GM08714 (cell line): Measurements from ENCODE around the gene ZNF322.
A peak's percentile ranks its signal among the peaks of the same experiment; 100 is the strongest.

Experiments
- H3K4me3 ChIP-seq: fragments of 200-500 bp; sonication (Bioruptor generic); 2 replicates; pipeline ENCODE4 v1.5.1; 2014; ENCODE audit warnings: mild to moderate bottlenecking, low read length, inconsistent platforms
- ZNF274 ChIP-seq: IDR thresholded peaks from 2 replicates; pipeline ENCODE4 v1.6.1; 2012; ENCODE audit warnings: mild to moderate bottlenecking, low read depth, low read length

The ZNF322 gene

GRCh38 chr6:26599591-26599990, 60.0 kb downstream of the ZNF322 start:
- no peak for TF ChIP-seq ZNF274
- H3K4me3 ChIP-seq, result no peak overlapping the region

DNA sequence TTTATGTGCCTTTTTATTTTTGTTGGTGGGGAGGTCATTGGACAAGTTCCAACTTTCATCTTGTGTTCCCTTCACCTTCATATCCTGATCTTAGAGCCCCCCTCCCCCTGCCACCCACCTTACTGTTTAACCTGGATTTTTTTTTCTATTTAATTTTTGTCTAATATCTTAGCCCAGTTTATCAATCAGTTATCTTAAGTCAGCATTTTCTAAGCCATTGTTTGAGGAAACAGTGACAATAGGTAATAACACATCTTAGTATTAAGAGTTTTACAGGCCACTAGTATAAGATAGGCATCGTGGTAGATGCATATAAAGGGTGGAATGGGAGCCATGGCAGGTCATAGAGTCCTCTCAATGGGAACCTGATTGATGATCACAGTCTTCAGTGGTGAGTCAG, 60.4 kb downstream of the ZNF322 start:
- TF ChIP-seq ZNF274, result no peak
- no peak overlapping the region for H3K4me3 ChIP-seq

DNA sequence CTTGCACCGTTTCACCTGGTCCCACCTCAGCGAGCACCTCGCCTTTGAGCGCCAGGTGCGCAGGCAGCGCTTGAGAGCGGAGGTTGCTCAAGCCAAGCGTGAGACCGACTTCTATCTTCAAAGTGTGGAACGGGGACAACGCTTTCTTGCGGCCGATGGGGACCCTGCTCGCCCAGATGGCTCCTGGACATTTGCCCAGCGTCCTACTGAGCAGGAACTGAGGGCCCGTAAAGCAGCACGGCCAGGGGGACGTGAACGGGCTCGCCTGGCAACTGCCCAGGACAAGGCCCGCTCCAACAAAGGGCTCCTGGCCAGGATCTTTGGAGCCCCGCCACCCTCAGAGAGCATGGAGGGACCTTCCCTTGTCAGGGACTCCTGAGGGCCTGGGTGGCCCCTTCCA, 61.3 kb downstream of the ZNF322 start:
- no peak for TF ChIP-seq ZNF274
- H3K4me3 ChIP-seq, result peak overlapping the region; percentile 85; the same call in 1 of the 2 replicates

DNA sequence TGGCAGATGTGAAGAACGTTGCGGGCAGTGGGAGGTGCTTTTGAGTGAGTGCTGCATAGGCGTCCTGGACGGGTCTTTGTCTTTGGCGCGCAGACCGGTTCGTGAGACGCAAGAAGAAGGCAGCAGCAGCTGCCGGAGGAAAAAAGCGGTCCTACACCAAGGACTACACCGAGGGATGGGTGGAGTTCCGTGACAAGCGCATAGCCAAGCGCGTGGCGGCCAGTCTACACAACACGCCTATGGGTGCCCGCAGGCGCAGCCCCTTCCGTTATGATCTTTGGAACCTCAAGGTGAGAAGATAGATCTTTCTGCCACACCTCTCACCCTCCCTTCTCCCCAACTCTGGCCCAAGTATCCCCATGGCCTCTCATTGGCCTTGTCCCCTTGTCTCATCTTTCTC, 61.7 kb downstream of the ZNF322 start:
- H3K4me3 ChIP-seq, result peak overlapping the region; percentile 85
- no peak for TF ChIP-seq ZNF274

- no peak for TF ChIP-seq ZNF274
- peak overlapping the region; percentile 85 for H3K4me3 ChIP-seq
Observed at GRCh38 chr6:26597389-26597766, 62.2 kb downstream of the ZNF322 start.

GRCh38 chr6:26596579-26597388, 62.8 kb downstream of the ZNF322 start, which contains the start of gene ABT1:
ABT1 (plus strand) TSS chr6:26596953; CDS start chr6:26596983, 30 bp downstream.
- peak within 1 kb of the TSS; percentile 85 for H3K4me3 ChIP-seq
- TF ChIP-seq ZNF274, result no peak

GRCh38 chr6:26595669-26596269, 63.8 kb downstream of the ZNF322 start:
- TF ChIP-seq ZNF274, result no peak
- peak overlapping the region; percentile 85 for H3K4me3 ChIP-seq

DNA sequence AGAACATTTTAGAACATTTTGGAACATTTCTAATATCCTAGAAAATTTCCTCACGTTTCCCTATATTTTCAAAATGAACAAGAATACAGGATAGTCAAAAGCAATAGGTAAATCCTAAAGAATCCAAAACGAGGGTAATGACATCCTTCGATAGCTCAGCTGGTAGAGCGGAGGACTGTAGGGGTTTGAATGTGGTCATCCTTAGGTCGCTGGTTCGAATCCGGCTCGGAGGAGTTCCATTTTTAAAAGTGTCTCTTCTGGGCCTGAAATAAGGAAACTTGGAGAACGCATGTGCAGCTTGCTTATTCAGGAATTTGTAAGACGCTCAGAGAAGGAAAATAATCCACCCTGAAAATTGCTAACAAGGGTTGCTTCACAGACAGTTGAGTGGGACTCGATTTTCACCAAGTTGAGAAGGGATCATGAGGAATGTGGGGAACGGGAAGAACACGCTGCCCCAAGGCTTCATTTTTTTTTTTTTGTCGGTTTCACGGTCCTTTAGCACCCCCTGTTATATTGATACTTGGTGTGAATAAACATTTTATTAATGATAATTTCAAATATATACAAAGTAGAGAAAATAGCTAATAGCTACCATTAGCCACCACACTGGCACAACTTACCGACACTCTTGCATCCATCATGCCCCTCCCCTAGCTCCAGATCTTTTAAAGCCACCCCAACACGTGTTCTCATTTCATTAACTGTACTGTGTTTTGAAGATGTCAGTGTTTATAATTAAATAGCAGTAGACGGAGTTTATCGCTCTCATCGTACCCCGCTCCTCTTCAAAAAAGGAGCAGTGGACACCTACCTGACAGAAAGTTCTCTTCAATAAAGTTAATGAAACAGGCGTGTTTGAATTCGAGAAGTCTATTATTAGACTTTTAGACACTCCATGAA, 64.6 kb downstream of the ZNF322 start:
- peak overlapping the region; percentile 12; the same call in 1 of the 2 replicates for H3K4me3 ChIP-seq
- no peak for TF ChIP-seq ZNF274

DNA sequence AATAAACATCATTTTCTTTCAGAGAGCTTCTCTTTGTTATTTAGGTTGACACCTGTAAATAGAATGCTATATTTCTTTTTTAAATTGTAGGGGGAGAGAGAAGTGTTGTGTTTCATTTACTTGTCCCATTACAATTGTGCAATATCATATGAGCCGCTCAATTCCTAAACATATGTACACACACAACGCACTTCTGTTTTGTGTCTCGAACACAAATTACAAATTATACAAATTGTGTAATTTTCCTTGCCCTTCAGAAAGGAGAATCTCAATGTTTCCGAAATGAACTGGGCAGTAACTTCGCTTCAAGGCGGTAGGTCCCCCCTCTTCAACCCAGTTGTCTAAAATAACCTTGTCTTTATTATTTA, 65.4 kb downstream of the ZNF322 start:
- TF ChIP-seq ZNF274, result no peak

DNA sequence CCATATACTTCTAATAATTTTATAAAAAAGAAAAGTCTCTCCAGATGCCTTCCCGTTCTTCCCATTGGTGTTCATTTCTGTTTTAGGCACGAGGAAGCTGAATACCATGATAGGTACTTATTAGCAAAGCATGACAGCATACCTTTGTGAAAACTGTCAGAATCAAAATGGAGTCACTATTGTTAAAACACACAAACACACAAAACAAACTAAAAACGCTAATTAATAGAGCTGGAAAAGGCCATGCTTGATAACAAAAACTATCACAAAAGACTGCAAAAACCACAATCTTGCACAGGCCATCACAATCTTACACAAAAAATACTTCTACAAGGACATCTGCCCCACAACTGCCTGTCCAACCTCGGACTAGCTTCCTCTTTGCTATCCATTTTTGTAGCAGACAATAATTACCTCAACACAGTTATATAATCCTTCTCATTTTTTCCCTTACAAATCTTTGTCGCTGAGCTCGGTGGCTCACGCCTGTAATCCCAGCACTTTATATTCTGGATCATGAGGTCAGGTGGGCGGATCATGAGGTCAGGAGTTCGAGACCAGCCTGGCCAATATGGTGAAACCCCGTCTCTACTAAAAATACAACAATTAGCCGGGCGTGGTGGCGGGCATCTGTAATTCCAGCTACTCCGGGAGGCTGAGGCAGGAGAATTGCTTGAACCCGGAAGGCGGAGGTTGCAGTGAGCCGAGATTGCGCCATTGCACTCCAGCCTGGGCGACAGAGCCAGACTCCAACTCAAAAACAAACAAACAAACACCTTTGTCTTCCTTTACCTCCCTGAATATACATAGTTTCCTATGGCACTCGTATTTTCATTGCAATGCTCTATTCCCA, 66.0 kb downstream of the ZNF322 start:
- no peak overlapping the region for H3K4me3 ChIP-seq
- no peak for TF ChIP-seq ZNF274

More for the DNA sequence above, 65.4 kb downstream of the ZNF322 start:
- no peak overlapping the region; the same call in 1 of the 2 replicates for H3K4me3 ChIP-seq

GRCh38 chr6:26592649-26593048, 66.9 kb downstream of the ZNF322 start:
- H3K4me3 ChIP-seq, result no peak overlapping the region
- no peak for TF ChIP-seq ZNF274

GRCh38 chr6:26588965-26589364, 70.6 kb downstream of the ZNF322 start:
- TF ChIP-seq ZNF274, result no peak
- no peak overlapping the region for H3K4me3 ChIP-seq
